Liver (tissue), 9 donors: ENCODE data around the gene TRPM6. TPM values are rescaled to one million over a fixed set of nuclear protein-coding genes. Genes with fewer than 3 reads are reported as not detected.

Experiments used
- DNase-seq: peaks from one replicate; pipeline ENCODE4 v3.0.0-alpha.2; 2017; ENCODE audit warnings: low spot score
- H3K27ac ChIP-seq, 2 donors: one replicate each; pipeline ENCODE4 v1.7.0; 2013; ENCODE audit warnings: inconsistent platforms in 2 of 2, low read length in 2 of 2, control low read depth in 1 of 2, low read depth in 1 of 2, mild to moderate bottlenecking in 1 of 2
- H3K27me3 ChIP-seq, 4 donors: one replicate each; pipeline versions ENCODE4 v1.6.1 to v1.7.0; 2013; ENCODE audit warnings: low read length in 3 of 4, inconsistent platforms in 1 of 4, mild to moderate bottlenecking in 1 of 4, moderate library complexity in 1 of 4; ENCODE audit not compliant: control insufficient read depth in 4 of 4, insufficient read depth in 4 of 4
- H3K36me3 ChIP-seq, 4 donors: one replicate each; pipeline versions ENCODE4 v1.6.1 to v1.7.0; 2013; ENCODE audit warnings: low read length in 3 of 4, mild to moderate bottlenecking in 3 of 4, low read depth in 1 of 4, moderate library complexity in 1 of 4; ENCODE audit not compliant: control insufficient read depth in 4 of 4, insufficient read depth in 3 of 4
- H3K4me1 ChIP-seq, 4 donors: one replicate each; pipeline versions ENCODE4 v1.6.1 to v1.7.0; 2013; ENCODE audit warnings: low read length in 3 of 4, mild to moderate bottlenecking in 3 of 4, moderate library complexity in 1 of 4; ENCODE audit not compliant: control insufficient read depth in 4 of 4, insufficient read depth in 4 of 4
- H3K4me3 ChIP-seq, 3 donors: one replicate each; pipeline versions ENCODE4 v1.6.1 to v1.7.0; 2013; ENCODE audit warnings: low read length in 3 of 3, control low read depth in 1 of 3, low read depth in 1 of 3, mild to moderate bottlenecking in 1 of 3
- H3K9ac ChIP-seq, 2 donors: one replicate each; pipeline ENCODE4 v1.7.0; 2013; ENCODE audit warnings: low read length in 2 of 2, mild to moderate bottlenecking in 2 of 2, moderate library complexity in 2 of 2, control low read depth in 1 of 2, low read depth in 1 of 2
- H3K9me3 ChIP-seq, 4 donors: one replicate each; pipeline versions ENCODE4 v1.6.1 to v1.7.0; 2013; ENCODE audit warnings: low read length in 3 of 4; ENCODE audit not compliant: control insufficient read depth in 4 of 4
- EGR1 ChIP-seq, 2 donors: IDR thresholded peaks; 2 replicates each; pipeline ENCODE4 v1.6.1; 2016 to 2018; ENCODE audit warnings: antibody characterized with exemption in 2 of 2, low read depth in 2 of 2
- FOXA1 ChIP-seq: IDR thresholded peaks from 2 replicates; pipeline ENCODE4 v1.6.1; 2016; ENCODE audit warnings: antibody characterized with exemption
- GABPA ChIP-seq, 2 donors: IDR thresholded peaks in 1 of 2; conservative IDR thresholded peaks in 1 of 2; 2 replicates each; pipeline ENCODE4 v1.6.1; 2016; ENCODE audit warnings: antibody characterized with exemption in 2 of 2, mild to moderate bottlenecking in 1 of 2, moderate library complexity in 1 of 2
- HNF4A ChIP-seq, 2 donors: conservative IDR thresholded peaks; 2 replicates each; pipeline ENCODE4 v1.6.1; 2016; ENCODE audit warnings: antibody characterized with exemption in 2 of 2, mild to moderate bottlenecking in 2 of 2
- HNF4G ChIP-seq: IDR thresholded peaks from 2 replicates; pipeline ENCODE4 v1.6.1; 2016; ENCODE audit warnings: antibody characterized with exemption
- NR2F2 ChIP-seq: IDR thresholded peaks from 2 replicates; pipeline ENCODE4 v1.6.1; 2016; ENCODE audit warnings: antibody characterized with exemption
- RAD21 ChIP-seq, 2 donors: IDR thresholded peaks; 2 replicates each; pipeline ENCODE4 v1.6.1; 2016; ENCODE audit warnings: antibody characterized with exemption in 2 of 2, mild to moderate bottlenecking in 2 of 2
- TAF1 ChIP-seq: conservative IDR thresholded peaks from 2 replicates; pipeline ENCODE4 v1.6.1; 2016; ENCODE audit warnings: antibody characterized with exemption, mild to moderate bottlenecking
- WGBS: extraction: QIAGEN DNeasy Blood & Tissue Kit; methylation state at CpG from one replicate; pipeline ENCODE4 v1.1.7; 2013; 5-methylcytosine and 5-hydroxymethylcytosine counted together
- polyA plus RNA-seq, 2 donors: library from polyadenylated mRNA; stranded (reverse) in 1 of 2; unstranded in 1 of 2; fragments of 200-250 nt in 1 of 2; fragments of >200 nt in 1 of 2; fragmentation: Nextera tagmentation in 1 of 2; extraction: Ambion mirVana in 1 of 2; gene quantifications; one replicate each; pipeline versions ENCODE4 v1.2.1 to v1.2.3, GENCODE V29; 2013 to 2015
- total RNA-seq, 2 donors: library from RNA; depleted of rRNA; stranded (reverse); fragments of >200 nt; gene quantifications; one replicate each; pipeline ENCODE4 v1.2.3, GENCODE V29; 2014
- TF ChIP-seq, protein P1 (sequence below): IDR thresholded peaks from 2 replicates; pipeline ENCODE4 v1.6.1; 2016; ENCODE audit warnings: antibody characterized with exemption
- TF ChIP-seq, protein P2 (sequence below): IDR thresholded peaks from 2 replicates; pipeline ENCODE4 v1.6.1; 2016; ENCODE audit warnings: antibody characterized with exemption
- TF ChIP-seq, protein P3 (sequence below): fragments of 150-350 bp; IDR thresholded peaks from 2 replicates; pipeline ENCODE4 v1.5.1; 2017; ENCODE audit warnings: improper control_type of control experiment, low read depth, low read length; ENCODE audit not compliant: missing input control
- TF ChIP-seq, protein P4 (sequence below): IDR thresholded peaks from 2 replicates; pipeline ENCODE4 v1.6.1; 2016; ENCODE audit warnings: antibody characterized with exemption, mild to moderate bottlenecking
- donor health status: healthy.
- donor health status: healthy.
- donor health status: healthy.
- donor health status: healthy.
- donor health status: healthy.

TRPM6 gene
- total and polyA plus RNA-seq, 4 donors: 0.05 to 0.67 (median 0.10) TPM

DNA sequence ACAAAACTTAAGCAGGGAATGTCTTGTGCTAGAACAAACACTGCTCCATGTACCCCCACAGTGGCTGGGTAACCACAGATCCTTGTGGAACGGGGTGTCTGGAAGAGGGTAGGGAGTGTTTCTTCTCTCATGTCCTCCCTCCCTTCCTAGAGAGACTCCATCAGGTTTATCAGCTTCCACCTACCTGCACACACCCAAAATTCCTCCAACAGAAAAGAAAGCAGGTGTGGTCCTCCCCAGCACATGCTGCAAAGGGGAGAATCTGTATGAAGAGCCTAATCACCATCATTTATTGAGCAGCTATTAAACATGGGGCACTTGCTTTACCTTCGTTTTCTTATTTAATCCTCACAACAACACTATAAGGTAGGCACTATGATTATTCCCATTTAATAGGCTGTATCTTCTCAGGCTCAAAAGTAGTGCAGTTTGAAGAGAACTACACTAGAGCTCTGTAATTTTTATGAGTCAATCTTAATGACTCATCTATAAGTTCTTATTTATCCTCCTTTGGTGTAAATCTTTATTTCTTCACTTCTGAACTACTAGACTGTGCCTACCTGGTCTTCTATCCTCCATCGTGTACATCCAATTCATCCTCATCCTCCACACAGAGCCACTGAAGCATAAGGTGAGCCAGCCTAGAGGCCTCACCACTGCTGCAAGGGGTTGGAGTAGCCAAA is 33.4 kb upstream of the TRPM6 start:
- Histone ChIP-seq H3K27me3 (no peaks in the 10 kb centered on the region), H3K4me1 (no peaks in the 10 kb centered on the region), H3K27ac (no peak overlapping the region), H3K9me3 (no peaks in the 10 kb centered on the region), H3K36me3 (no peaks in the 10 kb centered on the region), H3K4me3 (no peak overlapping the region), H3K9ac (no peak overlapping the region)
- TF ChIP-seq, protein P1, sequence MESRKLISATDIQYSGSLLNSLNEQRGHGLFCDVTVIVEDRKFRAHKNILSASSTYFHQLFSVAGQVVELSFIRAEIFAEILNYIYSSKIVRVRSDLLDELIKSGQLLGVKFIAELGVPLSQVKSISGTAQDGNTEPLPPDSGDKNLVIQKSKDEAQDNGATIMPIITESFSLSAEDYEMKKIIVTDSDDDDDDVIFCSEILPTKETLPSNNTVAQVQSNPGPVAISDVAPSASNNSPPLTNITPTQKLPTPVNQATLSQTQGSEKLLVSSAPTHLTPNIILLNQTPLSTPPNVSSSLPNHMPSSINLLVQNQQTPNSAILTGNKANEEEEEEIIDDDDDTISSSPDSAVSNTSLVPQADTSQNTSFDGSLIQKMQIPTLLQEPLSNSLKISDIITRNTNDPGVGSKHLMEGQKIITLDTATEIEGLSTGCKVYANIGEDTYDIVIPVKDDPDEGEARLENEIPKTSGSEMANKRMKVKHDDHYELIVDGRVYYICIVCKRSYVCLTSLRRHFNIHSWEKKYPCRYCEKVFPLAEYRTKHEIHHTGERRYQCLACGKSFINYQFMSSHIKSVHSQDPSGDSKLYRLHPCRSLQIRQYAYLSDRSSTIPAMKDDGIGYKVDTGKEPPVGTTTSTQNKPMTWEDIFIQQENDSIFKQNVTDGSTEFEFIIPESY: no peak
- TF ChIP-seq NR2F2: no peak
- TF ChIP-seq FOXA1: no peak
- TF ChIP-seq, protein P2, sequence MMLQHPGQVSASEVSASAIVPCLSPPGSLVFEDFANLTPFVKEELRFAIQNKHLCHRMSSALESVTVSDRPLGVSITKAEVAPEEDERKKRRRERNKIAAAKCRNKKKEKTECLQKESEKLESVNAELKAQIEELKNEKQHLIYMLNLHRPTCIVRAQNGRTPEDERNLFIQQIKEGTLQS: no peak
- TF ChIP-seq, protein P3, sequence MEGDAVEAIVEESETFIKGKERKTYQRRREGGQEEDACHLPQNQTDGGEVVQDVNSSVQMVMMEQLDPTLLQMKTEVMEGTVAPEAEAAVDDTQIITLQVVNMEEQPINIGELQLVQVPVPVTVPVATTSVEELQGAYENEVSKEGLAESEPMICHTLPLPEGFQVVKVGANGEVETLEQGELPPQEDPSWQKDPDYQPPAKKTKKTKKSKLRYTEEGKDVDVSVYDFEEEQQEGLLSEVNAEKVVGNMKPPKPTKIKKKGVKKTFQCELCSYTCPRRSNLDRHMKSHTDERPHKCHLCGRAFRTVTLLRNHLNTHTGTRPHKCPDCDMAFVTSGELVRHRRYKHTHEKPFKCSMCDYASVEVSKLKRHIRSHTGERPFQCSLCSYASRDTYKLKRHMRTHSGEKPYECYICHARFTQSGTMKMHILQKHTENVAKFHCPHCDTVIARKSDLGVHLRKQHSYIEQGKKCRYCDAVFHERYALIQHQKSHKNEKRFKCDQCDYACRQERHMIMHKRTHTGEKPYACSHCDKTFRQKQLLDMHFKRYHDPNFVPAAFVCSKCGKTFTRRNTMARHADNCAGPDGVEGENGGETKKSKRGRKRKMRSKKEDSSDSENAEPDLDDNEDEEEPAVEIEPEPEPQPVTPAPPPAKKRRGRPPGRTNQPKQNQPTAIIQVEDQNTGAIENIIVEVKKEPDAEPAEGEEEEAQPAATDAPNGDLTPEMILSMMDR: no peak
- TF ChIP-seq GABPA (IDR thresholded peaks at IDR 0.05 in 1 of 2, conservative IDR thresholded peaks at IDR 0.05 in 1 of 2): no peak
- DNase-seq: no peak
- 81% methylated on average over 3 of the region's 3 CpGs for WGBS

DNA sequence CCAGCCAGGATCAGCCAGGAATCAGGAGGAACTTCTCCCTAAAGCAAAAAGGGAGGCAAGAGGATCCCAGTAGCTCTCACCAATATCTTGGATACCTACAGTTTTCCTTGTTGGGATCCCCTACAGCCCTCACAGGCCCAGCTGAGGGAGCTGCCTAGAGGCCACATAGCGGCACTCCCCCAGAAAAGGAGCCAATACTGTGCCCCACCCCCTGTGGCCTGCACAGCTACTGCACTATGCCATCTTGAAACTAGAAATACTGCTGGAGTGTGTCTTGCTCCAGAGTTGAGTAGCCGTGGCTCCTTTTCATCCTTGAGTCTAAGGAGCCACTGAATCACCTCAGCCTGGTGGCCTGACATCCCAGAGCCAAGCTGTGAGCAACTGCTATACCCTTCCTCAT is 22.3 kb upstream of the TRPM6 start:
- Histone ChIP-seq H3K9ac (no peak overlapping the region), H3K9me3 (no peaks in the 10 kb centered on the region), H3K36me3 (no peaks in the 10 kb centered on the region), H3K4me3 (no peak overlapping the region), H3K27ac (no peak overlapping the region), H3K27me3 (peaks cover 0 to 6% (median 0%) of the 10 kb centered on the region in 4 donors), H3K4me1 (no peaks in the 10 kb centered on the region)
- DNase-seq: no peak
- TF ChIP-seq TAF1 (no peak), GABPA (IDR thresholded peaks at IDR 0.05 in 1 of 2, conservative IDR thresholded peaks at IDR 0.05 in 1 of 2) (no peak), HNF4A (conservative IDR thresholded peaks at IDR 0.05) (no peak), RAD21 (IDR thresholded peaks at IDR 0.05) (no peak), NR2F2 (no peak), EGR1 (IDR thresholded peaks at IDR 0.05; ENCODE audit: low read depth in 2 of 2) (no peak), HNF4G (no peak), FOXA1 (no peak)
- TF ChIP-seq, protein P4, sequence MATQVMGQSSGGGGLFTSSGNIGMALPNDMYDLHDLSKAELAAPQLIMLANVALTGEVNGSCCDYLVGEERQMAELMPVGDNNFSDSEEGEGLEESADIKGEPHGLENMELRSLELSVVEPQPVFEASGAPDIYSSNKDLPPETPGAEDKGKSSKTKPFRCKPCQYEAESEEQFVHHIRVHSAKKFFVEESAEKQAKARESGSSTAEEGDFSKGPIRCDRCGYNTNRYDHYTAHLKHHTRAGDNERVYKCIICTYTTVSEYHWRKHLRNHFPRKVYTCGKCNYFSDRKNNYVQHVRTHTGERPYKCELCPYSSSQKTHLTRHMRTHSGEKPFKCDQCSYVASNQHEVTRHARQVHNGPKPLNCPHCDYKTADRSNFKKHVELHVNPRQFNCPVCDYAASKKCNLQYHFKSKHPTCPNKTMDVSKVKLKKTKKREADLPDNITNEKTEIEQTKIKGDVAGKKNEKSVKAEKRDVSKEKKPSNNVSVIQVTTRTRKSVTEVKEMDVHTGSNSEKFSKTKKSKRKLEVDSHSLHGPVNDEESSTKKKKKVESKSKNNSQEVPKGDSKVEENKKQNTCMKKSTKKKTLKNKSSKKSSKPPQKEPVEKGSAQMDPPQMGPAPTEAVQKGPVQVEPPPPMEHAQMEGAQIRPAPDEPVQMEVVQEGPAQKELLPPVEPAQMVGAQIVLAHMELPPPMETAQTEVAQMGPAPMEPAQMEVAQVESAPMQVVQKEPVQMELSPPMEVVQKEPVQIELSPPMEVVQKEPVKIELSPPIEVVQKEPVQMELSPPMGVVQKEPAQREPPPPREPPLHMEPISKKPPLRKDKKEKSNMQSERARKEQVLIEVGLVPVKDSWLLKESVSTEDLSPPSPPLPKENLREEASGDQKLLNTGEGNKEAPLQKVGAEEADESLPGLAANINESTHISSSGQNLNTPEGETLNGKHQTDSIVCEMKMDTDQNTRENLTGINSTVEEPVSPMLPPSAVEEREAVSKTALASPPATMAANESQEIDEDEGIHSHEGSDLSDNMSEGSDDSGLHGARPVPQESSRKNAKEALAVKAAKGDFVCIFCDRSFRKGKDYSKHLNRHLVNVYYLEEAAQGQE: no peak
- TF ChIP-seq, protein P3: no peak
- TF ChIP-seq, protein P2: no peak
- 90% methylated on average over 2 of the region's 2 CpGs for WGBS
